Breast epithelium (tissue), 4 donors: ENCODE results near the gene DCUN1D1. TPM values are rescaled to one million over a fixed set of nuclear protein-coding genes. Genes with fewer than 3 reads are reported as not detected.

Experiments
- DNase-seq, 2 donors: peaks; one replicate each; pipeline ENCODE4 v3.0.0-alpha.2; 2019; ENCODE audit warnings: low spot score in 2 of 2
- H3K27ac ChIP-seq, 2 donors: fragments of 200-600 bp; sonication (generic) in 1 of 2; one replicate each; pipeline ENCODE4 v1.5.1; 2016 to 2019; ENCODE audit warnings: mild to moderate bottlenecking in 1 of 2
- H3K27me3 ChIP-seq, 2 donors: fragments of 200-600 bp; sonication (generic) in 1 of 2; one replicate each; pipeline versions ENCODE4 v1.5.1 to v1.6.0; 2017 to 2019; ENCODE audit warnings: control low read depth in 1 of 2, mild to moderate bottlenecking in 1 of 2
- H3K36me3 ChIP-seq: fragments of 200-600 bp; one replicate; pipeline ENCODE4 v1.5.1; 2019
- H3K4me1 ChIP-seq, 2 donors: fragments of 200-600 bp; sonication (generic); one replicate each; pipeline ENCODE4 v1.5.1; 2016 to 2019; ENCODE audit warnings: control low read depth in 1 of 2
- H3K4me3 ChIP-seq, 3 donors: fragments of 200-600 bp; sonication (generic); 1 replicate in 2 of 3; 2 replicates in 1 of 3; pipeline ENCODE4 v1.5.1; 2016 to 2019; ENCODE audit warnings: mild to moderate bottlenecking in 3 of 3, moderate library complexity in 2 of 3
- H3K9me3 ChIP-seq, 2 donors: fragments of 200-600 bp; sonication (generic) in 1 of 2; one replicate each; pipeline ENCODE4 v1.5.1; 2016 to 2019; ENCODE audit warnings: control low read depth in 1 of 2
- POLR2A ChIP-seq: fragments of 450-650 bp; IDR thresholded peaks from one replicate; pipeline ENCODE4 v1.6.1; 2016; ENCODE audit warnings: antibody characterized with exemption, mild to moderate bottlenecking, moderate library complexity
- POLR2AphosphoS5 ChIP-seq, 3 donors: sonication (generic); formaldehyde crosslinking; IDR thresholded peaks; one replicate each; pipeline ENCODE4 v1.6.1; 2017; ENCODE audit warnings: antibody characterized with exemption in 3 of 3
- intact Hi-C: fragments of 100-400 bp; cut with DNase I; formaldehyde crosslinking; loops from one replicate; pipeline ENCODE4 v1.15.1; 2023; ENCODE audit warnings: low total_unique reads
- total RNA-seq, 3 donors: library from RNA; depleted of rRNA; stranded (reverse); fragments of >200 nt; gene quantifications; one replicate each; pipeline ENCODE4 v1.1.0, GENCODE V29; 2016
- TF ChIP-seq, protein P1 (sequence below), 3 donors: fragments of 450-650 bp; IDR thresholded peaks; one replicate each; pipeline ENCODE4 v1.5.1; 2016 to 2017; ENCODE audit warnings: antibody characterized with exemption in 3 of 3, mild to moderate bottlenecking in 3 of 3, moderate library complexity in 3 of 3

DCUN1D1 gene
- total RNA-seq, result 10 to 100 TPM; 24.9 to 55.5 (median 32.1) TPM

DNA sequence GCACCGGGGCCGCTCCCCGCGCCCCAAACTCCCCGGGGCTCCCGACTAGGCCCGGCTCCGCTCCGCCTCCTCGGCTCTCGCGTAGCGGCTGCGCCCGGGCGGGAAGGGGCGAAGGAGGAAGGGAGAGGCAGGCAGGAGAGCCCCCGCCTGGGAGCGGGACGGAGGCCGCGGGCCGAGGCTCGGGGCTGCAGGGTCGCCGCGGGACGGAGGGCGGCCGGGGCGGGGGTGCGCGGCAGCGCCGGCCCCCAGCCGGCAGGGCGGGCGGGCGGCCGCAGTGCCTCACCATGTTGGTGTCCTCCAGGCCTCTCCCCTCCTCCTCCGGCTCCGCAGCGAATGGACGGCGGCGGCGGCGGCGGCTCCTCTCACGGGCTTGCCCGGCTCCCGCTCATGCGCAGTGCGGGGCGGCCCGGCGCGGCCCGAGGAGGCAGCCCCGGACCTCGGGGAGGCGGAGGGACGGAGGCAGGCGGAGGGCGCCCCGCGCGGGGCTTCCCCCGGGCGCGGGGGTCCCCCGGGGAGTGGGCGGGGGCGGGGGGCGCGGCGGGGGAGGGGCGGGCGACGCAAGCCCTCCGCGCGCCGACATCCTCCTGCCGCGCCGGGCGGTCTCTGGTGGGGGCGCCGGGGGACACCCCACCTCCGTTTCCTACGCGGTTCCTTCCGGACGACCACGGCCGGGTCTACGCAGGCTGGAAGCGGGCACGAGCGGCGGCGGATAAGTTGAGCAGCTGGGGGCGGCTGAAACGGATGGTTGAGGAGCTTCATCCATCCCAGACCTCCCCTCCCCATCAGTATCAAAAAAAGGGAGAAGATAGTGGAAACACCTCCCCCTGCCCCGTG is at the start of gene DCUN1D1:
Gene DCUN1D1 (minus strand): TSS at position 335 of the 834 bp plus-strand sequence. CDS start 49 bp downstream, at position 286.
- TF ChIP-seq POLR2A, result no peak
- peak in 1 of 3 donors; percentile 23 for TF ChIP-seq POLR2AphosphoS5 (IDR thresholded peaks at IDR 0.05)
- TF ChIP-seq, protein P1, sequence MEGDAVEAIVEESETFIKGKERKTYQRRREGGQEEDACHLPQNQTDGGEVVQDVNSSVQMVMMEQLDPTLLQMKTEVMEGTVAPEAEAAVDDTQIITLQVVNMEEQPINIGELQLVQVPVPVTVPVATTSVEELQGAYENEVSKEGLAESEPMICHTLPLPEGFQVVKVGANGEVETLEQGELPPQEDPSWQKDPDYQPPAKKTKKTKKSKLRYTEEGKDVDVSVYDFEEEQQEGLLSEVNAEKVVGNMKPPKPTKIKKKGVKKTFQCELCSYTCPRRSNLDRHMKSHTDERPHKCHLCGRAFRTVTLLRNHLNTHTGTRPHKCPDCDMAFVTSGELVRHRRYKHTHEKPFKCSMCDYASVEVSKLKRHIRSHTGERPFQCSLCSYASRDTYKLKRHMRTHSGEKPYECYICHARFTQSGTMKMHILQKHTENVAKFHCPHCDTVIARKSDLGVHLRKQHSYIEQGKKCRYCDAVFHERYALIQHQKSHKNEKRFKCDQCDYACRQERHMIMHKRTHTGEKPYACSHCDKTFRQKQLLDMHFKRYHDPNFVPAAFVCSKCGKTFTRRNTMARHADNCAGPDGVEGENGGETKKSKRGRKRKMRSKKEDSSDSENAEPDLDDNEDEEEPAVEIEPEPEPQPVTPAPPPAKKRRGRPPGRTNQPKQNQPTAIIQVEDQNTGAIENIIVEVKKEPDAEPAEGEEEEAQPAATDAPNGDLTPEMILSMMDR (IDR thresholded peaks at IDR 0.05), result no peak
- no peaks in the 10 kb centered on the region for H3K27me3 ChIP-seq
- peak; percentile 81 to 86 for DNase-seq
- intact Hi-C loops, result no loop called here
- H3K4me3 ChIP-seq, result peak within 1 kb of the TSS; percentile 81 to 97 (median 95)
- H3K36me3 ChIP-seq, result no peaks in the 10 kb centered on the region
- peak within 1 kb of the TSS; percentile 89 to 96 for H3K27ac ChIP-seq
- H3K9me3 ChIP-seq, result no peaks in the 10 kb centered on the region
- H3K4me1 ChIP-seq, result peaks cover 2 to 3% of the 10 kb centered on the region in 2 donors

DNA sequence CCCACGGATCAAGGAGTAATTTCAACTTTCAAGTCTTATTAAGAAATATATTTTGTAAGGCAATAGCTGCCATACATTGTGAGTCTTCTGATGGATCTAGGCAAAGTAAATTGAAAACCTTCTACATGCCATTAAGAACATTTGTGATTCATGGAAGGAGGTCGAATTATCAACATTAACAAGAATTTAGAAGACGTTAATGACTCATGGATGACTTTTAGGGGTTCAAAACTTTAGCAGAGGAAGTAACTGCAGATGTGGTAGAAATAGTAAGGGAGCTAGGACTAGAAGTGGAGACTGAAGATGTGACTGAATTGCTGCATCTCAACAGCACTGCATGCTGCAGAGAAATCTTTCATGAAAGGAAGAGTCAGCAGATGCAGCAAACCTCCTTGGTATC is 48.1 kb upstream of the DCUN1D1 start:
- H3K27ac ChIP-seq, result no peak overlapping the region
- no peak for TF ChIP-seq POLR2A
- TF ChIP-seq, protein P1 (IDR thresholded peaks at IDR 0.05), result no peak
- TF ChIP-seq POLR2AphosphoS5 (IDR thresholded peaks at IDR 0.05), result no peak
- H3K36me3 ChIP-seq, result peaks cover 13% of the 10 kb centered on the region
- intact Hi-C loops, result no loop called here
- H3K27me3 ChIP-seq, result no peaks in the 10 kb centered on the region
- H3K9me3 ChIP-seq, result no peaks in the 10 kb centered on the region
- no peak for DNase-seq
- H3K4me1 ChIP-seq, result no peaks in the 10 kb centered on the region
- H3K4me3 ChIP-seq, result no peak overlapping the region

DNA sequence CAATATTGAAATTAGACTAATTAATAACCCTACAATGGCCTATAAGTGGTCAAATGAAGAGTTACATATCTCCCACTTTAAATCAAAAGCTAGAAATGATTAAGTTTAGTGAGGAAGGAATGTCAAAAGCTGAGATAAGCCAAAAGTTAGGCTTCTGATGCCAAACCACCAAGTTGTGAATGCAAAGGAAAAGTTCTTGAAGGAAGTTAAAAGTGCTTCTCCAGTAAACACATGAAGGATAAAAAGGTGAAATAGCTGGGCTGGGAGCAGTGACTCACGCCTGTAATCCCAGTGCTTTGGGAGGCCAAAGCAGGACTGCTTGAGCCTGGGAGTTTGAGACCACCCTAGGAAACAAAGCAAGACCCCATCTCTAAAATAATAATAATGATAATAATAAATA is 46.9 kb upstream of the DCUN1D1 start:
- DNase-seq, result no peak
- intact Hi-C loops, result no loop called here
- Histone ChIP-seq H3K27ac (no peak overlapping the region), H3K36me3 (peaks cover 8% of the 10 kb centered on the region), H3K4me3 (no peak overlapping the region), H3K27me3 (no peaks in the 10 kb centered on the region), H3K9me3 (no peaks in the 10 kb centered on the region), H3K4me1 (no peaks in the 10 kb centered on the region)
- TF ChIP-seq POLR2AphosphoS5 (IDR thresholded peaks at IDR 0.05) (no peak), POLR2A (no peak)
- TF ChIP-seq, protein P1 (IDR thresholded peaks at IDR 0.05), result no peak

DNA sequence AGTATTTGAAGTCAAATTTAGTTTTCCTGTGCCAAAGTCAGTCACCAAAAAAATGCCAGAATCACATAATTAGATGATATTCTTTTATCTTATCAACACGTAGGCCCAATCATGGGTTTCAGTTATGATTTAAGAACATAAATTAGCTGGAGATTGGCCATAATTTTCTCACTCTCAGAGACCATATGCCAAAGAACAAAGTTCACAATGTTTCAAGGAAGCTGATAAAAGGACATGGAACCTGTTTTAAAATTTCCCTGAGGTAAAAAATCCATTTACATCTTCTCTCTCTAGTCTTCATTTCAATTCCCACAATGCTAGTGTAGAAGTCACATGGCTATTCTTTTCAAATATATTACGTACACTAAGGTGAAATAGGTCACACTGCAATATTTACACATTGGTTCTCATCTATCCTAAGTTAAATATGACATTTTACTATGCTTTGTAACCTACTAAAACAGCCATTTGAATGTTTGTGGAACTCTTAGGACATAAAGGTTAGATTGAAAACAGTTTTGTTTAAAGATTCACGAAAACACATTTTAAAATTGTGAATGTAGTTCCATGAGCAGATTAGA is 42.7 kb upstream of the DCUN1D1 start:
- Histone ChIP-seq H3K4me1 (no peaks in the 10 kb centered on the region), H3K9me3 (no peaks in the 10 kb centered on the region), H3K36me3 (peaks cover 4% of the 10 kb centered on the region), H3K27ac (no peak overlapping the region), H3K4me3 (no peak overlapping the region), H3K27me3 (no peaks in the 10 kb centered on the region)
- no peak for TF ChIP-seq POLR2AphosphoS5 (IDR thresholded peaks at IDR 0.05)
- no peak for TF ChIP-seq POLR2A
- TF ChIP-seq, protein P1 (IDR thresholded peaks at IDR 0.05), result no peak
- DNase-seq, result no peak
- intact Hi-C loops, result no loop called here
